ENCODE data around the gene HHAT. TPM values are rescaled to one million over a fixed set of nuclear protein-coding genes. Genes with fewer than 3 reads are reported as not detected.

The HHAT gene
- total RNA-seq, 4 donors from 2014 or later = 2.4 to 6.0 (median 4.4) TPM

GRCh38 chr1:210652329-210652954 lies 323.7 kb downstream of the HHAT start:
- no peak for TF ChIP-seq CTCF (IDR thresholded peaks at IDR 0.05; ENCODE audit: low read depth)

GRCh38 chr1:210653771-210654170 lies 325.1 kb downstream of the HHAT start:
- TF ChIP-seq CTCF (IDR thresholded peaks at IDR 0.05; ENCODE audit: low read depth) = no peak

GRCh38 chr1:210654176-210654981 lies 325.7 kb downstream of the HHAT start:
- no peak for TF ChIP-seq CTCF (IDR thresholded peaks at IDR 0.05; ENCODE audit: low read depth)

- no peak for TF ChIP-seq CTCF (IDR thresholded peaks at IDR 0.05; ENCODE audit: low read depth)
These were observed 326.8 kb downstream of the HHAT start for GRCh38 chr1:210655511-210655910.

- no peak for TF ChIP-seq CTCF (IDR thresholded peaks at IDR 0.05; ENCODE audit: low read depth)
These were observed 329.1 kb downstream of the HHAT start for GRCh38 chr1:210657806-210658205.

GRCh38 chr1:210662291-210663050 lies 333.8 kb downstream of the HHAT start:
- no peak for TF ChIP-seq CTCF (IDR thresholded peaks at IDR 0.05; ENCODE audit: low read depth)

All from subcutaneous adipose tissue (tissue), 4 donors.